ENCODE results near the gene BNC1.
A peak's percentile ranks its signal among the peaks of the same experiment; 100 is the strongest.

The BNC1 gene

DNA sequence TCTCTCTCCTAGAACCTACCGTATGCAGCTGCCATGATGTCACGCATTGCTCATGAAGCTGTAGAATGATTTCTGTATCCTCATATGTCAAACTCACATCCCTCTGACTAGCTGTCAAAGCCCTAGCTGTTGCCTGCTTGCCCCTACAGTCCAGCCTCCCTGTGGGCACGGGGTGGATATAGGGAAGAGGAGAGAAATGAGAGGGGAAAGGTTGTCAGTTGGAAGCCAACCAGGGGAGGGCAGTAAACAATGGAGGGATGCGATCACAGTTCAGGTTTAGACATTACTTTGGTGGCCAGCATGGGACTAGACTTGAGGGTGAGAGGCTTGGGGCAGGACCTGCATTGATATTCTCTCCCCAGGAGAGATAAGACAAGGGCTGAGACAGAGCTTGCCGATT lies 75.1 kb downstream of the BNC1 start:
- TF ChIP-seq, protein P1, sequence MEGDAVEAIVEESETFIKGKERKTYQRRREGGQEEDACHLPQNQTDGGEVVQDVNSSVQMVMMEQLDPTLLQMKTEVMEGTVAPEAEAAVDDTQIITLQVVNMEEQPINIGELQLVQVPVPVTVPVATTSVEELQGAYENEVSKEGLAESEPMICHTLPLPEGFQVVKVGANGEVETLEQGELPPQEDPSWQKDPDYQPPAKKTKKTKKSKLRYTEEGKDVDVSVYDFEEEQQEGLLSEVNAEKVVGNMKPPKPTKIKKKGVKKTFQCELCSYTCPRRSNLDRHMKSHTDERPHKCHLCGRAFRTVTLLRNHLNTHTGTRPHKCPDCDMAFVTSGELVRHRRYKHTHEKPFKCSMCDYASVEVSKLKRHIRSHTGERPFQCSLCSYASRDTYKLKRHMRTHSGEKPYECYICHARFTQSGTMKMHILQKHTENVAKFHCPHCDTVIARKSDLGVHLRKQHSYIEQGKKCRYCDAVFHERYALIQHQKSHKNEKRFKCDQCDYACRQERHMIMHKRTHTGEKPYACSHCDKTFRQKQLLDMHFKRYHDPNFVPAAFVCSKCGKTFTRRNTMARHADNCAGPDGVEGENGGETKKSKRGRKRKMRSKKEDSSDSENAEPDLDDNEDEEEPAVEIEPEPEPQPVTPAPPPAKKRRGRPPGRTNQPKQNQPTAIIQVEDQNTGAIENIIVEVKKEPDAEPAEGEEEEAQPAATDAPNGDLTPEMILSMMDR (conservative IDR thresholded peaks at IDR 0.05), result no peak
- peak overlapping the region; percentile 93 for H3K27ac ChIP-seq

DNA sequence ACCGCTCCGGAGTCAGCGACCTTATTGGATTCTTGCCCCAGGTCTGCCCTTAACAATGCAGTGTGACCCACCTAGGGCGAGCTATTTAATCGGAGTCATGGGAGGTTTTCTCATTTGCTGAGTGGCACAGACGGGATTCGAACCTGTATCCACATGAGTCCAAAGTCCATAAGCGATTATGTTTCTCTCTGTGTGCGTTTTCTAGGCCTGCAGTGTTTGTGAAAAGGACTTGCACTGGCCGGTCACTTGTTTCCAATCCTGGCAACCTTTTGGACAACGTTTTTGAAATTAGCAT lies 76.2 kb downstream of the BNC1 start:
- H3K27ac ChIP-seq, result peak overlapping the region; percentile 93
- TF ChIP-seq, protein P1 (conservative IDR thresholded peaks at IDR 0.05), result peak; percentile 5; the same call in 1 of the 2 replicates

DNA sequence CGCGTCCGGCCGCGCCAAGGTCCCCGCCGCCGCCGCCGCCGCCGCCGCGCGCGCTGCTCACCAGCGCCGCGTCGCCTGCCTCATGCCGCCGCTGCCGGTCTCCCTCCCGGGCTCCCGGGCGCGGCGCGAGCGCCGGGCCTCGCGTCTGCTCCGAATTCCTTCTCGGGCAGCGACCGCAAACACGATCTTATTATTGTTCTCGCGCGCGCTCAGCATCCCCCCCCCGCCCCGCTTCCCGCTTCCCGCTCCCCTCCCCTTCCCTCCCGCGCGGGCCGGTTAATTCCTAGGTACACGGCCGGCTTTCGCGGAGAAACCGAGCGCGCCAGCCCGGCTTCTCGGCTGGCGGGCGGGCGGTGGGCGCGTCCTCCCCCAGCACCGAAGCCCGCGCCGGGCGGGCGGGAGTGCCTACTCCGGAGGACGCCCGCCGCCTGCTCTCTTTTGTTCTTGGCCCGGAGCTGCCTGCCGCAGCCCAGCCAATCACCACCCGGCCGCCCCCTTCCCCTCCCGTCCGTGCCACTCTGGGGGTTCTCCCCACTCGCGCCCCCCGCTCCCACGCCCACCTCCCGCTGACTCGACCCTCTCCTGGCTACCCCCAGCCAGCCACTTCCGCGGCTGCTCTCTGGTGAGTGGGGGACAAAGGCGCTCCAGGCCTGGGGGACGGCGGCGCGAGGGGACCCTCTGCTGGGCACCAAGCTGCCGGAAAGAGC lies 76.7 kb downstream of the BNC1 start, which contains the start of gene HDGFL3:
Gene HDGFL3 (minus strand): TSS at position 164 of the 707 bp plus-strand sequence. CDS start 409 bp downstream, outside the sequence.
- TF ChIP-seq, protein P1 (conservative IDR thresholded peaks at IDR 0.05), result peak; percentile 45
- H3K27ac ChIP-seq, result peak within 1 kb of the TSS; percentile 93

DNA sequence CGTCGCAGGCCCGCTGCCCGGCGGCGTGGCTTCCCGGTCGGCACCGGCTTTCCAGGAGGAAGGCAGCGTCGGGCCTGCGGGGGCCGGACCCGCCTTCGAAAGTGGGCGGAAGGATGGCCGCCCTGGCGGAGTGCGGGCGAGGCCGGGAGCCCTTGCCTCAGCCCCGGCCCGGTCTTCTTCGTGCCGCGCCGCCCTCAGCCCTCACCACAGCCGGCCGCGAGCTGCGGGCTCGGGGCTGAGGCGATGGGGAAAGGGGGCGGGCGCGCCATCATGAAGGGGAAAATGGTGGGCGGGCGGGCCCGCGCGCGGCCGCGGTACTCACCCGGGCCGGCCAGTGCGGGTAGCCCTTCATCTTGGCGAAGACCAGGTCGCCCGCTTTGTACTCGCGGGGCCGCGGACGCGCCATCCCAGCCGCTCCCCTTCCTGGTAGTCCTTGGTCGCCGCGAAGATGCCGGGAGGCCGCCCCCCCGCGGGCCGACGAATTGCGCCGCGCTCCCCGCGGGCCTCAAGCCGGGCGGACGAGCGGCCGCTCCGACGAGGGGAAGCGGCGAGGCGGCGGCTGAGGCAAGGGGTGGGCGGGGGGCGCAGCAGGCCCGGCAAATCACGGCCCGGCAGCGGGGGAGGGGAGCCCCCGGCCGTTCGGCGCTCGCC lies 77.3 kb downstream of the BNC1 start:
- H3K27ac ChIP-seq, result peak overlapping the region; percentile 93
- TF ChIP-seq, protein P1 (conservative IDR thresholded peaks at IDR 0.05), result no peak

DNA sequence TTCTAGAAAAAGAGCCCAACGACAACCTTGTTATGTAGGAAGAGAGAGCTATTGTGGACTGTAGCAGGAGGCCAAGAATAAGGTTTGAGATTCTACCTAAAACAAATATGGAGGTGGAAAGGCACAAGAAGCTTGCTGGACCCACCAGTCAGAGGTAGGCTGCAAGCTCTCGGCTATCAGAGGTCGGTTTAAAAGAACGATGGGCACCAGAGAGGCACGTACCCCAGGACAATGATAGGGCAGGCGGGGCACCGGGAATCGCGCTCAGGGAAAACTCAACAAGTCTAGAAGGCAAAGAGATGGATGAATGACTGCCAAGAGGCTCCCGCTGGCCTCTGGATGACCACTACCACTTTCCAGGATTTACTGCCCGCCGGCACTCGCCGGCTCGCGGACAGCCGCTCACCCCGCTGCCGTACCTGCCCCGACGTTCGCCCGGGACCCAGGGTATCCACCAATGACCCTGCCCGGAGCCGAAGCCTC lies 77.9 kb downstream of the BNC1 start:
- H3K27ac ChIP-seq, result peak overlapping the region; percentile 93
- TF ChIP-seq, protein P1 (conservative IDR thresholded peaks at IDR 0.05), result no peak

All from VCaP (cell line).